ENCODE data around the gene PLVAP. TPM values are rescaled to one million over a fixed set of nuclear protein-coding genes. Genes with fewer than 3 reads are reported as not detected.

Gene PLVAP
- total RNA-seq, 1 experiment from 2014 or later = not detected

GRCh38 chr19:17358395-17358794, 18.7 kb downstream of the PLVAP start:
- no peaks in the 10 kb centered on the region for H3K79me2 ChIP-seq (ENCODE audit: insufficient read depth, low read length)
- Mint-ChIP-seq H3K4me1 (peaks cover 2% of the 10 kb centered on the region in 2 experiments; a peak in 3 of 4 replicates), H3K9me3 (no peaks in the 10 kb centered on the region), H3K27ac (peak overlapping the region in 1 of 3 experiments; percentile 11; a peak in 1 of 7 replicates), H3K36me3 (ENCODE audit: insufficient read depth in 1 of 3, low read depth in 3 of 3) (no peaks in the 10 kb centered on the region), H3K4me3 (no peak overlapping the region), H3K27me3 (ENCODE audit: low read depth) (peaks cover 6% of the 10 kb centered on the region)
- no peaks in the 10 kb centered on the region for H3K4me1 ChIP-seq (ENCODE audit: insufficient read depth, low read length)
- H2BK15ac ChIP-seq (ENCODE audit: low read depth, low read length) = no peak overlapping the region; the same call in 1 of the 2 replicates
- no peak overlapping the region for H2AFZ ChIP-seq (ENCODE audit: low read length)
- H2BK5ac ChIP-seq (ENCODE audit: insufficient read length, low read length) = no peak overlapping the region
- no peak overlapping the region for H3K18ac ChIP-seq (ENCODE audit: insufficient read length, low read depth, low read length)
- no peaks in the 10 kb centered on the region for H3K27me3 ChIP-seq (ENCODE audit: insufficient read depth, low read length)
- no peak overlapping the region for H2BK12ac ChIP-seq (ENCODE audit: insufficient read length, low read depth, low read length)
- no peaks in the 10 kb centered on the region for H3K23me2 ChIP-seq (ENCODE audit: insufficient read length, low read depth, low read length, poor library complexity, severe bottlenecking)
- no peak overlapping the region for H4K8ac ChIP-seq (replicated peaks; ENCODE audit: insufficient read length, low read depth, low read length)
- no peak overlapping the region for H3K4me2 ChIP-seq (ENCODE audit: insufficient read depth, insufficient read length, low read length)
- H3K9ac ChIP-seq (ENCODE audit: extremely low read depth, insufficient read length, low read length) = no peak overlapping the region
- no peak overlapping the region for H3T11ph ChIP-seq (ENCODE audit: low read length)
- H4K5ac ChIP-seq (ENCODE audit: insufficient read length, low read depth, low read length) = no peak overlapping the region
- TF ChIP-seq, protein P1, sequence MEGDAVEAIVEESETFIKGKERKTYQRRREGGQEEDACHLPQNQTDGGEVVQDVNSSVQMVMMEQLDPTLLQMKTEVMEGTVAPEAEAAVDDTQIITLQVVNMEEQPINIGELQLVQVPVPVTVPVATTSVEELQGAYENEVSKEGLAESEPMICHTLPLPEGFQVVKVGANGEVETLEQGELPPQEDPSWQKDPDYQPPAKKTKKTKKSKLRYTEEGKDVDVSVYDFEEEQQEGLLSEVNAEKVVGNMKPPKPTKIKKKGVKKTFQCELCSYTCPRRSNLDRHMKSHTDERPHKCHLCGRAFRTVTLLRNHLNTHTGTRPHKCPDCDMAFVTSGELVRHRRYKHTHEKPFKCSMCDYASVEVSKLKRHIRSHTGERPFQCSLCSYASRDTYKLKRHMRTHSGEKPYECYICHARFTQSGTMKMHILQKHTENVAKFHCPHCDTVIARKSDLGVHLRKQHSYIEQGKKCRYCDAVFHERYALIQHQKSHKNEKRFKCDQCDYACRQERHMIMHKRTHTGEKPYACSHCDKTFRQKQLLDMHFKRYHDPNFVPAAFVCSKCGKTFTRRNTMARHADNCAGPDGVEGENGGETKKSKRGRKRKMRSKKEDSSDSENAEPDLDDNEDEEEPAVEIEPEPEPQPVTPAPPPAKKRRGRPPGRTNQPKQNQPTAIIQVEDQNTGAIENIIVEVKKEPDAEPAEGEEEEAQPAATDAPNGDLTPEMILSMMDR (conservative IDR thresholded peaks at IDR 0.05) = no peak
- no peak overlapping the region for H3K4ac ChIP-seq (ENCODE audit: low read depth, low read length)
- H3K9me3 ChIP-seq (ENCODE audit: control insufficient read depth, low read depth, low read length) = no peaks in the 10 kb centered on the region
- no peak overlapping the region for H3K27ac ChIP-seq (ENCODE audit: insufficient read length, low read depth, low read length)
- no peak overlapping the region for H3K14ac ChIP-seq (ENCODE audit: insufficient read depth, low read length)
- no peak for DNase-seq
- H2BK120ac ChIP-seq (ENCODE audit: low read depth, low read length, poor library complexity, severe bottlenecking) = no peak overlapping the region
- H4K20me1 ChIP-seq (ENCODE audit: control insufficient read depth, insufficient read depth, insufficient read length) = no peaks in the 10 kb centered on the region
- H2AK5ac ChIP-seq (ENCODE audit: insufficient read length, low read length) = no peak overlapping the region
- H3K23ac ChIP-seq (ENCODE audit: insufficient read length, low read depth, low read length) = no peak overlapping the region
- WGBS (ENCODE audit: extremely low coverage, insufficient read length, low lambda C conversion rate) = no CpG with 5 or more reads among the region's 7 CpGs
- H4K91ac ChIP-seq (ENCODE audit: insufficient read length, low read depth, low read length) = no peak overlapping the region
- no peak overlapping the region for H2BK20ac ChIP-seq (ENCODE audit: low read depth, low read length, poor library complexity, severe bottlenecking)
- no peak overlapping the region for H3K56ac ChIP-seq (ENCODE audit: insufficient read length, low read depth, low read length)
- H3K79me1 ChIP-seq (ENCODE audit: insufficient read depth, low read depth, low read length, poor library complexity, severe bottlenecking) = no peaks in the 10 kb centered on the region
